ENCODE measurements around the gene IL21. TPM values are rescaled to one million over a fixed set of nuclear protein-coding genes. Genes with fewer than 3 reads are reported as not detected.

IL21 gene
- total RNA-seq = not detected in 2 replicates

GRCh38 chr4:122621016-122621507 is at the start of gene IL21:
Gene IL21, minus strand, starts transcription at chr4:122621066. Its CDS starts 55 bp downstream, at chr4:122621011.

Other genes starting within 250 kb of the IL21 start
- gene ADAD1, start 242.1 kb downstream of the IL21 start, total RNA-seq = not detected in 2 replicates
- not detected in 2 replicates for gene IL2, start 164.3 kb downstream of the IL21 start, total RNA-seq
- gene BBS12, start 111.6 kb upstream of the IL21 start, total RNA-seq = 5.8 and 12.7 TPM in 2 replicates
- gene FGF2, start 205.8 kb upstream of the IL21 start, total RNA-seq = 11.5 and 18.3 TPM in 2 replicates